Measurements from ENCODE around the gene SLC31A1.
A peak's percentile ranks its signal among the peaks of the same experiment; 100 is the strongest.

Gene SLC31A1

DNA sequence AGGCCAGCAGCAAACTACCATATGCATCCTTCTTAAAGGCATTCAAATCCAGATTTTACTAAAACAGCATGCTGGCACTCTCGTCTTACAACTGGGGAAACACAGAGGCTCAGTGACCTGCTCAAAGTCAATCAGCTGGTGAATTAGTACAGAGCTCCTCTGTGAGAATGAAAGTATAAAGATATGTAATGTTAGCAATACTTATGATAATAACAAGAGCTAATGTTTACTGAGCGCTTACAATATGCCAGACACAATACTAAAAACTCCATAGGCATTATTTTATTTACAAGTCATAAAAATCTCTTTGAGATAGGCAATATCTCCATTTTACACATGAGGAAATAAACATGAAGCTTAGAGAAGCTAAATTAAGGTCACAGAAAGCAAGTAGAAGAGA, 28.9 kb upstream of the SLC31A1 start:
- peak; percentile 13 for DNase-seq (ENCODE audit: low read depth)
- no peak for TF ChIP-seq CTCF (IDR thresholded peaks at IDR 0.05; ENCODE audit: control insufficient read depth, extremely low read depth, insufficient read depth)
- no peak overlapping the region for H3K4me3 ChIP-seq (ENCODE audit: low read depth, low read length)

DNA sequence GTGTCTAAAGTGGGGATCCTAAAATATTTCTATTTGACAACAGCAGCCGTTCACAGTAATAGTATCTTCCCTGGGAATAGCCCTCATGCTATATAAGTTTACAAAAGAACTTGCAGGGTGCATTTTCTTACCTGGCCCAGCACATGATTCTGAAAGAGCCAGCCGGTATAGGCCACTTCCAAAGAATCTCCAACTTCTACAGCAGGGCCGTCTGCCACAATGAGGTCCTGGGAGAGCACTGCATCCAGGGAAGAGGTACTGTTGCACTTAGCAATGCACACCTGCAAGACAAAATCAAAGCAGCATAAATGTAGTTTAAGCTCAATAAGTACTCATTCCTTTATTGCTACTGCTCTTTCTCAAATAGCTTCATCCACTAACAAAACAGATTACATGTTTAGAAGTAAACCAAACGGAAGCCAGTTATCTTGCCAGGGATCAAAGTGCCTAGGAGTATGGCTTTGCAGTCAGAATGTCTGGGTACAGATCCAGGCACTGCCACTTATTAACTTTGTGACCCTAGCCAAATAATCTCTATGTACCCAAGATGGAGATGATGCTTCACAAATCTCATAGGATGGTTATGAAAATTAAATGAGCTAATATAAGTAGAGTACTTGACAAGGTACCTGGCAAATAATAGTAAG, 21.5 kb upstream of the SLC31A1 start:
- no peak for TF ChIP-seq CTCF (IDR thresholded peaks at IDR 0.05; ENCODE audit: control insufficient read depth, extremely low read depth, insufficient read depth)
- DNase-seq (ENCODE audit: low read depth), result no peak
- no peak overlapping the region for H3K4me3 ChIP-seq (ENCODE audit: low read depth, low read length)

- no peak for DNase-seq (ENCODE audit: low read depth)
- TF ChIP-seq CTCF (IDR thresholded peaks at IDR 0.05; ENCODE audit: control insufficient read depth, extremely low read depth, insufficient read depth), result no peak
- H3K4me3 ChIP-seq (ENCODE audit: low read depth, low read length), result no peak overlapping the region
Observed at GRCh38 chr9:113205432-113205831, 15.9 kb upstream of the SLC31A1 start.

GRCh38 chr9:113205861-113206260, 15.5 kb upstream of the SLC31A1 start:
- no peak for TF ChIP-seq CTCF (IDR thresholded peaks at IDR 0.05; ENCODE audit: control insufficient read depth, extremely low read depth, insufficient read depth)
- H3K4me3 ChIP-seq (ENCODE audit: low read depth, low read length), result no peak overlapping the region
- no peak for DNase-seq (ENCODE audit: low read depth)

DNA sequence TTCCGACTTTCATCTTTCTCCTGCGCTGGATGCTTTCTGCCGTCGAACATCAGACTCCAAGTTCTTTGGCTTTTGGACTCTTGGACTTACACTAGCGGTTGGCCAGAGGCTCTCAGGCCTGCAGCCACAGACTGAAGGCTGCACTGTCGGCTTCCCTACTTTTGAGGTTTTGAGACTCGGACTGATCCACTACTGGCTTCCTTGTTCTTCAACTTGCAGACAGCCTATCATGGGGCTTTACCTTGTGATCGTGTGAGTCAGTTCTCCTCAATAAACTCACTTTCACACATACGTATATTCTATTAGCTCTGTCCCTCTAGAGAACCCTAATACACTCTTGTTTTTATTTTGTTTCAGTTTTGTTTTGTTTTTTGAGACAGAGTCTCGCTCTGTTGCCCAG, 10.5 kb upstream of the SLC31A1 start:
- TF ChIP-seq CTCF (IDR thresholded peaks at IDR 0.05; ENCODE audit: control insufficient read depth, extremely low read depth, insufficient read depth), result no peak
- DNase-seq (ENCODE audit: low read depth), result no peak
- H3K4me3 ChIP-seq (ENCODE audit: low read depth, low read length), result no peak overlapping the region

GRCh38 chr9:113215132-113215531, 6.2 kb upstream of the SLC31A1 start:
- H3K4me3 ChIP-seq (ENCODE audit: low read depth, low read length), result no peak overlapping the region
- no peak for TF ChIP-seq CTCF (IDR thresholded peaks at IDR 0.05; ENCODE audit: control insufficient read depth, extremely low read depth, insufficient read depth)
- no peak for DNase-seq (ENCODE audit: low read depth)

- TF ChIP-seq CTCF (IDR thresholded peaks at IDR 0.05; ENCODE audit: control insufficient read depth, extremely low read depth, insufficient read depth), result no peak
- no peak overlapping the region for H3K4me3 ChIP-seq (ENCODE audit: low read depth, low read length)
- no peak for DNase-seq (ENCODE audit: low read depth)
Observed at GRCh38 chr9:113216406-113216805, 4.9 kb upstream of the SLC31A1 start.
